HG03571 (cell line): ENCODE data around the gene TRIP4.
A peak's percentile ranks its signal among the peaks of the same experiment; 100 is the strongest.
"Not testable (repeated sequence)": the region's sequence is repeated elsewhere in the genome, so short reads cannot be mapped to it uniquely, and the experiment has no call there.

Experiments used
- ATAC-seq: cut with Tn5 transposase; IDR thresholded peaks from one replicate; pipeline ENCODE4 v1.9.1; 2021; ENCODE audit not compliant: unreplicated experiment

The TRIP4 gene

DNA sequence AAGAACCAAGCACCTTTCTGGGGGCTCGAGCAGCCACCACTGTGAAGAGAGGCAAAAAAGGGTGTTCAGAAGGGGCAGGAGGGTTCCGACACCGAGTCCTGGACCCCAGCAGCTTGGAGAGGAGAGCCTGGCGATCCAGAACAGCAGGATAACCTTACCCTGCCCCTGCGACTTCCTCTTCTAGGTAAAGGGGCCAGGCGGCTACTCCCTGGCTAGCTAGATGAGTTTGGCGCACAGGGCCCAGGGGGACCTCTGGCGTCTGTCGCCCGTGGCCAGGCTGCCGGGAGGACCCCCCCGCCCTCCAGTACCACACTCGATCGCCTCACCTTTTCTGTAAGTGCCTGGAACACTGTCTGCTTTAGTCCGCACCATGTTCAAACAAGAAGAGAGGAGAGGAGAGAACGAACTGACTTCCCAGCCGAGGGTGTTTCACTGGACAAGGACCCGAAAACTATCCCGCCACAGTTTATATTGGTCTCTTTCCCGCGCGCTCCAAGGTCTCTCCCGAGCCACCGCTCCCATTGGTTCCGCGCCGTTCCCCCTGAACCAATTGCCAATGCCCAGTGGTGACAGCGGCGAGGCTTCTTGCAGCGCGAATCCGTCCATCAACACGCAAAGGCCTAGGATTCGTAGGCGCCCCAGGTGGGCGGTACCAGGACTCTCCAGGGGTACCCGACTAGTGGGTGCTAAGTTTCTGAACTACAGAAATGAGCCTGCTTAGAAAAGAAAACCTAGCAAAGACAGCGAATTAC is 6.5 kb upstream of the TRIP4 start, which contains the start of gene PCLAF:
Gene PCLAF (minus strand): TSS at position 442 of the 752 bp plus-strand sequence. CDS start 70 bp downstream, at position 372.
- peak; percentile 79 for ATAC-seq

GRCh38 chr15:64383760-64384159 is 3.9 kb upstream of the TRIP4 start:
- ATAC-seq = no peak

- ATAC-seq = no peak
Measured at GRCh38 chr15:64386291-64386690, 1.3 kb upstream of the TRIP4 start.

DNA sequence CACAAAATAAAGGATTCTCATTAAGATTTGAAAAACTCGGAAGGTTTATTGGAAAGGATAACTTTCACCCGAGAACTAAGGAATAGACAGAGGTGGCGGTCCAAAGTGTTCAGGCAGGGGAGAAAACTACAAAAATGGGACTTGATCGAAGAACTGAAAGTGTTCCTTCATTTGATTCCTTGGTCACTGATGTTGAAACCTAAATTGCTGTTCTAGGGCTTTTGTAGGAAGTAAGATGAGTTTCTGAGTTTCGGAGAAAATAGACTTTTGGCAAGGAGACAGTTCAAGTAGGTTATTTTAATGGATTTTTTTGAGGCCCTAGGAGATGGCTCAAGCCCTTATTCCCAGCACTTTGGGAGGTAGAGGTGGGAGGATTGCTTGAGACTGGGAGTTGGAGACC is 1.4 kb downstream of the TRIP4 start:
- ATAC-seq = no peak

GRCh38 chr15:64392471-64392870 is 4.8 kb downstream of the TRIP4 start:
- ATAC-seq = not testable (repeated sequence)

- ATAC-seq = no peak
Measured at GRCh38 chr15:64396789-64397188, 9.2 kb downstream of the TRIP4 start.

DNA sequence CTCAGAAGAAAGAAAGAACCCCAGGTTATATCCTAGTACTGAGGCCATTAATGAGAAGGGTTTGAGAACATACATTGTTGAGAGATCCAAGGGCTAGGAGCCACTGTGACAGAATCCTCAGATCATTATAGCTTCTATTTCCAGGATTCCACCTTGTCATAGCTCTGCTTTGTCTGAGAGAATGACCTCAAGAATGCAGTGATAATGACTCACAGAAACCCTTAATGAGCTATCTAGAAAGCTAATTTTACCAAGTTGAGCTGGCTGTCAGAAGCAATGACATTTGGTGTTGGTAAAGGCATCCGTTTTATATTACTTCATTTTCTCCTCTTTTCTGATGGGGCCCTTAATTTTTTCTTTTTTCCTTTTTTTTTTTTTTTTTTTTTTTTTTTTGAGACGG is 10.9 kb downstream of the TRIP4 start:
- no peak for ATAC-seq

DNA sequence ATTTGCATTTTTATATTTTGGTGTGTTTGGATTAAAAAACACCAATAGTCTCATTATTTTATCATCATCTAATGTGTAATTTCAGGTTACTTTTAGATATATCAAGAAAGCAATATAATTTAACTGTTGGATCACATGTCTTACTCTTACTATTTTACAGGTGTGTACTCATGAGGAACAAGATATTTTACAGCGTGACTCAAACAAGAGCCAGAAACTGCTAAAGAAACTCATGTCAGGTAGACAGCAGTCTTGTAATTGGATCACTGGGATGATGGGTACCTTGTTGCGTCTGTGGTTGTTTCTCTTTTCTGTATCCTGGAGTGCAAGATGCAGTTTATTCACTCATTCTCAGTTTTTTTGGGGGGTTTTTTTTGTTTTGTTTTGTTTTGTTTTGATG is 12.9 kb downstream of the TRIP4 start:
- ATAC-seq = no peak

GRCh38 chr15:64412216-64412615 is 24.6 kb downstream of the TRIP4 start:
- no peak for ATAC-seq

GRCh38 chr15:64422697-64423096 is 35.1 kb downstream of the TRIP4 start:
- no peak for ATAC-seq

DNA sequence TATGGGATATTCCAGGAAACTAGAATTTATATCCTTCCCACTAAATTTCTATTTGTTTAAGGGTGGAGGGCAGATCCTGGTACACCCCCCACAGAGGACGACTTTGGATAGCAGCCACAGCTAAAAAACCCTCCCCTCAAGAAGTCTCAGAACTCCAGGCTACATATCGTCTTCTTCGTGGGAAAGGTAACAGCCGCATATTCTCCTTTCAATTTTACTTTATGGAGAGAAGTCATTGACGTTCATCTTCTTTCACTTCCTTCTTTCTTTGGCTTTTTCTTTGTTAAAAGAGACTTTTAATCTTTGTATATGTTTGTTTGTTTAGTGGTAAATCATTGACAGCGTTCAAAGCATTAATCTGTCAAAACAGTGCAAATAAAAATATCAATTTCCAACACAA is 36.3 kb downstream of the TRIP4 start:
- no peak for ATAC-seq

DNA sequence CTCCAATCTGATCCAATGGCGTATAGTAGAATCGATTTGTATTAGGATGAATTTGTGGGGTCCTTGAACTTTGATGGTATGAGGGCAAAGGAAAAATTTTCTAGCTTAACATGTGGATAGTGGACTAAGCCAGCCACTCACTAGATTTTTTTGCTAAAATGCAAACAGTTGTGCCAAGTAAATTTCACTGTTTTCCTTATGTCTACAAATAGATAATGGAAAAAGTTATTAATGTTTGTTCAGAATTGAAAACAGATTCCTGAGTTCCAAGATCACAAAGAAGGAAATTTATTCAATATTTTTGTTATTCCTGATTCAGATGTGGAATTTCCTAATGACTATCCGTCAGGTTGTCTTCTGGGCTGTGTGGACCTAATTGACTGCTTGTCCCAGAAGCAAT is 37.6 kb downstream of the TRIP4 start:
- ATAC-seq = no peak

DNA sequence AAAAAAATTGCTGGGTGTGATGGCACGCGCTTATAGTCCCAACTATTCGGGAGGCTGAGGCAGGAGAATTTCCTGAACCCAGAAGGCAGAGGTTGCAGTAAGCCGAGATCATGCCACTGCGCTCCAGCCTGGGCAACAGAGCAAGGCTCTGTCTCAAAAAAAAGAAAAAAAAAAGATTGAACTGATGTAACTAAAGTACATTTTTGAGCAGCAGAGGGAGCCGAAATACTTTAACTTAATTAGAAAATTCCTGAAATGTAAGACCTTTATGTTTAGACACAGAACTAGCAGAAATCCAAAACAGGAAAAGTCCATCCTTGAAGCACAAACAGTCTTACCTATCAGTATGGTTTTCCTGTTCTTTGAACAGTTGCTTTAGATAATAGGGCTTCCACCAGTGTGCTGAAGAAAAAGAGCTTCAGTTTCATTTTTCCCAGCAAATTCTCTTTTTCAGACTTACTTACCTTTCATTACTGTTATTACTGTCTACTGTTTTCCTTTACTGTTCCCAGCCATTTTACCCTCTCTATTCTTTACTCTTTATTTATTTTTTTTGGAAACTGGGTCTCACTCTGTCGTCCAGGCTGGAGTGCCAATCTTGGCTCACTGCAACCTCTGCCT is 39.3 kb downstream of the TRIP4 start:
- ATAC-seq = no peak

- ATAC-seq = no peak
Measured at GRCh38 chr15:64429448-64429847, 41.8 kb downstream of the TRIP4 start.

DNA sequence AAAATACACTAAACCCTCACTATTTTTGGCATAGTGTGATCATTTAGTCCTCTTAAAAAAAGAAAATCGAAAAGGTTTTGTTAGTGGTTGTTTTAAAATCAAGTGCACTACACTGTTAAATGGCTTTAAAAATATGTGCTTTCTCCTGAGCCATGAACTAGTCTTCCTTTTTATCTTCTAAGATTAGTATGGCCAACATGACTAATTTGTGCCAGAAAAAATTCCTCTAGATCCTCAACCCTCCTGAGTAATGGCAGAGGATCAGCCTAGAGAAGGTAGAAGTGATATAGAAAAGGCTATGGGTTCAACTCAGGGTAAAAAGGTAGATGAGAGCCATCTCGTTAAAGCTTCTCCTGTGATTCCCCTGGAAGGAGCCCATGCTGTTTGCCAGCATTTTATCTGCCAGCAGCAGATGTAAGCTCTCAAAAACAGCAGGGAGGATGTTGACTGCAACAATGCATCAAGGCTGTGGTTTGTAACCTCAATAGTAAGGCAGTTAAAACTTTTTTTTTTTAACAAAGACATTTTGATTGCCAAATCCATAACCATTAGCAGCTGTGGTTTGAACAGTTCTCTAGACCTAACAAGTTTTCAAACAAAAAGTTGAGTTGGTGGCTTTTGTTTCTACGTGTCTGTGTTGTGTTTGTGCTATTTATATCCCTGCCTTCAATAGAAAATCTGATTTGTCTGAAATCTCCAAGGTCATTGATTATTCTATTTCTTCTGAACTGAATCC is 42.5 kb downstream of the TRIP4 start:
- ATAC-seq = no peak

- no peak for ATAC-seq
Measured at GRCh38 chr15:64437982-64438381, 50.3 kb downstream of the TRIP4 start.

- no peak for ATAC-seq
Measured at GRCh38 chr15:64438653-64439447, 51.2 kb downstream of the TRIP4 start.

GRCh38 chr15:64441852-64442251 is 54.2 kb downstream of the TRIP4 start:
- ATAC-seq = no peak

DNA sequence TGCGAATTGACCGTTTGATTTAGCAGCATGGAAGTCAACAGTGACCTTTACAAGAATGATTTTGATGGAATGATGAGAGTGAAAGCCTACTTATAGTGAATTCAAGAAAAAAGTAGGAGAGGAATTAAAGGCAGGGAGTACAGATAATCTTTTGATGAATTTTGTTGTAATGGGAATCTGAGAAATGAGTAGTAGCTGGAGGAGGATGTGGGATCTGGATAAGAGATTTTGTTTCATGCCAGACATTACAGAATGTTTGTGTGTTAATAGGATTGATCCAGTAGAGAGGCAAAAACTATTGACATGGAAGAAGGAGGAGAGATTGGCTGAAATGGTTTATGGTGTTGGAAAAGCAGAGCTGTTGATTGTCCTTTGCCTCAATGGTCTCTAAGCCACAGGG is 55.4 kb downstream of the TRIP4 start:
- ATAC-seq = no peak

DNA sequence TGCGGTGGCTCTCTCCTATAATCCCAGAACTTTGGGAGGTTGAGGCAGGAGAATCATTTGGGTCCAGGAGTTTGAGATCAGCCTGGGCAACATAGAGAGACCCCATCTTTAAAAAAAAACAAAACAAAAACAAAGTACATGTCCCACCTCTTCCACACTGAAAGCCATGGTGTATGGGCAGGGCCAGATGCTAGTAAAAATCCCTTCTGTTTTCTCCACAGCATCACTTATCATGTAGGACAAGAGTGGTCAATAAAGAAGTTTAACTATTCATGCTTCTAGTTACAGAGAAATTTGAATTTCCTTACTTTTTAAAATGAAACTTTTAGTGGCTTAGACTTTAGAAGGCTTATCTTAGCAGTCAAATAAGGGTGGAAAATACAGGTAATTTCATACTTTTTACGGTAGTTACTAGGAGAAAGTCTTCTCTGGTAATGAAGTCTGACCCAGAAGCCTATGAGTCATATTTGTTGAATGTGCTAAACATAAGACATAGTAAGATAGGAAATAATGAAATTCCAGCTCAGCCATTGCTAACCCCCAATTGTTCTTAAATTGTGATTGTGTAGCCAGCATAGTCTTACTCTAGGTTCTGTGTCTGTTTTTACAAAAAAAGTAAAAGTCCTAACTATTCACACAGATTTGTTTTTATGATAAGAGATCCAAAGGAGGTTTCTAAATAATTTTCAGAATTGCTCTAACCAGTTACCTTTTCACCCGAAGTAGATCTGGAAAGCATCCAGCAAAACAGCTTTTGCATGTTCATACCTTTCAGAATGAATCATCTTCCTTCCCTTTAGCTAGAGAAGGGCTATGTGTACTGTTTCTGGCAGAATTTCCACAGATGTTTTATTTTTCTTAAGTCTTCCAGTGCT is 56.3 kb downstream of the TRIP4 start:
- no peak for ATAC-seq
